GM12878 (cell line): ENCODE results near the gene SAMD4A. TPM values are rescaled to one million over a fixed set of nuclear protein-coding genes. Genes with fewer than 3 reads are reported as not detected.

Experiments
- ATAC-seq: fragments of 200-7000 bp; cut with Tn5 transposase; 3 replicates; pipeline ENCODE4 v1.9.1; 2020; ENCODE audit warnings: mild to moderate bottlenecking, moderate library complexity
- BruUV-seq: library from RNA; stranded (reverse); fragments of 400-500 nt; replicated peaks from 2 replicates; lab custom pipeline; 2021; lab: Mats Ljungman, UMichigan
- CTCF ChIA-PET: fragments of 300-600 bp; sonication (Branson Sonifier 250); formaldehyde crosslinking; extraction: SDS; loops from one replicate; lab custom pipeline; 2021; ENCODE audit warnings: inconsistent platforms; lab: Yijun Ruan, JAX
- POLR2A ChIA-PET: fragments of 350-600 bp; formaldehyde crosslinking; extraction: SDS; loops from one replicate; lab custom pipeline; 2021; ENCODE audit warnings: inconsistent platforms; lab: Charles Lee
- RAD21 ChIA-PET: fragments of 300-600 bp; sonication (Branson Sonifier 250); formaldehyde crosslinking; loops from one replicate; lab custom pipeline; 2023; ENCODE audit warnings: antibody characterized with exemption; ENCODE audit not compliant: unreplicated experiment; lab: Charles Lee
- SMC1A ChIA-PET: fragments of 300-600 bp; sonication (Branson Sonifier 250); formaldehyde crosslinking; loops from one replicate; lab custom pipeline; 2023; ENCODE audit not compliant: unreplicated experiment, uncharacterized antibody; lab: Charles Lee
- DNase-seq: peaks from one replicate; pipeline ENCODE4 v3.0.0-alpha.2; 2011; ENCODE audit warnings: low read depth, low spot score
- FAIRE-seq: peaks from 3 replicates; lab custom pipeline; 2011; peaks lifted over from hg19 to GRCh38; lab: Jason Lieb, UNC
- H2AFZ ChIP-seq: 2 replicates; pipeline ENCODE4 v1.6.0; 2011; ENCODE audit warnings: low read depth, low read length, control low read depth; ENCODE audit not compliant: control insufficient read depth
- H3K27ac ChIP-seq: 2 replicates; pipeline ENCODE4 v1.5.1; 2011; ENCODE audit warnings: control low read depth; ENCODE audit not compliant: control insufficient read depth, insufficient read depth
- H3K27me3 ChIP-seq, 2 experiments: replicated peaks in 1 of 2; 2 replicates each; pipeline versions ENCODE4 v1.6.0 to v1.6.1; 2011; ENCODE audit warnings: low read length in 1 of 2; ENCODE audit not compliant: control insufficient read depth in 2 of 2, insufficient read depth in 2 of 2
- H3K36me3 ChIP-seq, 2 experiments: 2 replicates each; pipeline ENCODE4 v1.5.1; 2011; ENCODE audit warnings: low read length in 1 of 2; ENCODE audit not compliant: control insufficient read depth in 2 of 2, insufficient read depth in 2 of 2
- H3K4me1 ChIP-seq: 2 replicates; pipeline ENCODE4 v1.6.1; 2011; ENCODE audit warnings: mild to moderate bottlenecking, low read length, moderate library complexity, mixed read lengths; ENCODE audit not compliant: control insufficient read depth, insufficient read depth
- H3K4me2 ChIP-seq: 2 replicates; pipeline ENCODE4 v1.6.0; 2011; ENCODE audit warnings: control low read depth; ENCODE audit not compliant: control insufficient read depth, insufficient read depth
- H3K4me3 ChIP-seq: fragments of 200-600 bp; sonication (generic); 2 replicates; pipeline ENCODE4 v1.5.1; 2016
- H3K79me2 ChIP-seq: 2 replicates; pipeline ENCODE4 v1.6.0; 2011; ENCODE audit warnings: low read length; ENCODE audit not compliant: control insufficient read depth, insufficient read depth
- H3K9ac ChIP-seq: 2 replicates; pipeline ENCODE4 v1.8.0; 2011; ENCODE audit warnings: low read length, control low read depth, mixed read lengths; ENCODE audit not compliant: control insufficient read depth, insufficient read depth
- H3K9me3 ChIP-seq: replicated peaks from 3 replicates; pipeline ENCODE4 v1.5.1; 2011; ENCODE audit warnings: mild to moderate bottlenecking, low read length; ENCODE audit not compliant: control insufficient read depth, insufficient read depth
- H4K20me1 ChIP-seq: 2 replicates; pipeline ENCODE4 v1.6.0; 2011; ENCODE audit not compliant: control insufficient read depth, insufficient read depth
- CBFB ChIP-seq: IDR thresholded peaks from 2 replicates; pipeline ENCODE4 v1.6.1; 2016; ENCODE audit warnings: antibody characterized with exemption, low read depth
- CBX3 ChIP-seq: fragments of 200-600 bp; sonication (generic); IDR thresholded peaks from 2 replicates; pipeline ENCODE4 v1.6.1; 2016; ENCODE audit warnings: low read depth, borderline replicate concordance
- NKRF ChIP-seq: fragments of 450-650 bp; conservative IDR thresholded peaks from 2 replicates; pipeline ENCODE4 v1.6.1; 2017; ENCODE audit warnings: mild to moderate bottlenecking, moderate library complexity
- POLR2AphosphoS2 ChIP-seq: IDR thresholded peaks from 2 replicates; pipeline ENCODE4 v1.6.1; 2011; ENCODE audit warnings: low read depth, mild to moderate bottlenecking, low read length, improper control_type of control experiment, moderate library complexity
- RAD51 ChIP-seq: fragments of 450-650 bp; IDR thresholded peaks from 2 replicates; pipeline ENCODE4 v1.6.1; 2016; ENCODE audit warnings: moderate library complexity, mild to moderate bottlenecking, inconsistent platforms
- SUZ12 ChIP-seq: fragments of 200-600 bp; sonication (generic); IDR thresholded peaks from one replicate; pipeline ENCODE4 v1.6.1; 2018; ENCODE audit warnings: antibody characterized with exemption, mild to moderate bottlenecking; ENCODE audit not compliant: unreplicated experiment
- USF2 ChIP-seq: IDR thresholded peaks from 2 replicates; pipeline ENCODE4 v1.6.1; 2011; ENCODE audit warnings: low read depth, low read length, improper control_type of control experiment, borderline replicate concordance
- ZZZ3 ChIP-seq: IDR thresholded peaks from 2 replicates; pipeline ENCODE4 v1.6.1; 2011; ENCODE audit warnings: low read depth; ENCODE audit not compliant: control insufficient read depth, insufficient read length
- WGBS: methylation state at CpG from one replicate; pipeline ENCODE4 v1.1.6; 2016; ENCODE audit warnings: low lambda C conversion rate; ENCODE audit not compliant: insufficient replicate concordance, insufficient coverage; ENCODE audit errors: missing lambda C conversion rate; 5-methylcytosine and 5-hydroxymethylcytosine counted together
- in situ Hi-C: fragments of 300-500 bp; cut with MboI; formaldehyde crosslinking; loops from 9 replicates; pipeline ENCODE4 v1.14.3; 2018; ENCODE audit warnings: mixed read lengths
- intact Hi-C: fragments of 100-400 bp; cut with micrococcal nuclease; formaldehyde crosslinking; loops from one replicate; pipeline ENCODE4 v1.14.2; 2022; ENCODE audit not compliant: unreplicated experiment
- polyA plus RNA-seq, 11 experiments: library from polyadenylated mRNA; depleted of rRNA in 4 of 11; unstranded in 6 of 11; stranded (reverse) in 5 of 11; fragments of >200 nt; fragmentation: Nextera tagmentation in 4 of 11; fragmentation: Illumina TruSeq in 1 of 11; extraction: Ambion mirVana in 4 of 11; extraction: Trizol in 1 of 11; gene quantifications; 1 replicate in 1 of 11; 2 replicates in 10 of 11; pipeline versions ENCODE4 v1.2.1 to v1.2.3, GENCODE V29; 2011 to 2016; ENCODE audit warnings: inconsistent platforms in 2 of 11, missing spikeins in 2 of 11, low read depth in 1 of 11
- total RNA-seq, 4 experiments: library from RNA; depleted of rRNA in 3 of 4; stranded (reverse); fragments of >200 nt in 3 of 4; fragmentation: Illumina TruSeq in 1 of 4; extraction: Trizol in 1 of 4; gene quantifications; 2 replicates each; pipeline versions ENCODE4 v1.2.1 to v1.2.3, GENCODE V29; 2013 to 2021

The SAMD4A gene
- total and polyA plus RNA-seq, 10 of the 15 experiments (the other 5 are each of a cell fraction or from before 2014, with no cell fraction given): 0.05 to 0.56 (median 0.31) TPM

GRCh38 chr14:54570047-54570446 is 3.1 kb downstream of the SAMD4A start:
- no peak overlapping the region for H3K4me3 ChIP-seq
- H3K27me3 ChIP-seq: peaks cover 0 to 3% of the 10 kb centered on the region in 2 experiments; a peak in 1 of 4 replicates
- H3K9me3 ChIP-seq: peaks cover 3% of the 10 kb centered on the region; the same call in 2 of the 3 replicates
- H2AFZ ChIP-seq: no peak overlapping the region
- peaks cover 5% of the 10 kb centered on the region; the same call in 1 of the 2 replicates for H3K4me1 ChIP-seq
- ATAC-seq (no peak), DNase-seq (no peak), FAIRE-seq (no peak)
- ChIA-PET CTCF (interaction anchor here (2.1 kb wide), 1 partner anchor 122 kb away, joined by 12 read pairs; no protein-coding TSS in a partner anchor), SMC1A (no interaction called here), POLR2A (no interaction called here), RAD21 (no interaction called here)
- no peaks in the 10 kb centered on the region for H3K79me2 ChIP-seq
- no peak overlapping the region for H3K27ac ChIP-seq
- no peak overlapping the region for H3K9ac ChIP-seq
- intact Hi-C loops (no loop called here), in situ Hi-C loops (no loop called here)
- no peak for TF ChIP-seq CBX3
- no peak for TF ChIP-seq NKRF
- no peak for TF ChIP-seq USF2
- no peak for TF ChIP-seq POLR2AphosphoS2
- TF ChIP-seq SUZ12: no peak
- no peak for TF ChIP-seq CBFB
- TF ChIP-seq ZZZ3: no peak
- no peak for TF ChIP-seq RAD51
- no TSS peak for BruUV-seq
- no peaks in the 10 kb centered on the region for H3K36me3 ChIP-seq
- no peak overlapping the region for H3K4me2 ChIP-seq
- no peaks in the 10 kb centered on the region for H4K20me1 ChIP-seq
- WGBS: 72% methylated on average over 5 of the region's 5 CpGs
